Activated naive CD8-positive, alpha-beta T cell treated with anti-CD3 and anti-CD28 coated beads, Interleukin-2, amount 50 U/mL, for 24 hours (primary cell): ENCODE measurements around the gene USP4.
"Not testable (repeated sequence)": the region's sequence is repeated elsewhere in the genome, so short reads cannot be mapped to it uniquely, and the experiment has no call there.

Experiments used
- ATAC-seq: fragments of 150-1000 bp; cut with Tn5 transposase; one replicate; pipeline ENCODE4 v1.10.0; 2021
- DNase-seq: peaks from one replicate; pipeline ENCODE4 v3.0.0; 2021
- H3K27ac Mint-ChIP-seq: one replicate; pipeline ENCODE4 v1.8.0; 2021; ENCODE audit warnings: mild to moderate bottlenecking, mixed read lengths
- H3K27me3 Mint-ChIP-seq: one replicate; pipeline ENCODE4 v1.8.0; 2021; ENCODE audit warnings: mixed read lengths
- H3K36me3 Mint-ChIP-seq: one replicate; pipeline ENCODE4 v1.8.0; 2021; ENCODE audit warnings: low read depth, mixed read lengths
- H3K4me1 Mint-ChIP-seq: one replicate; pipeline ENCODE4 v1.8.0; 2021; ENCODE audit warnings: mixed read lengths
- H3K4me3 Mint-ChIP-seq: one replicate; pipeline ENCODE4 v1.8.0; 2021; ENCODE audit warnings: mild to moderate bottlenecking, moderate library complexity, mixed read lengths
- H3K9me3 Mint-ChIP-seq: one replicate; pipeline ENCODE4 v1.8.0; 2021; ENCODE audit warnings: mixed read lengths

USP4 gene

DNA sequence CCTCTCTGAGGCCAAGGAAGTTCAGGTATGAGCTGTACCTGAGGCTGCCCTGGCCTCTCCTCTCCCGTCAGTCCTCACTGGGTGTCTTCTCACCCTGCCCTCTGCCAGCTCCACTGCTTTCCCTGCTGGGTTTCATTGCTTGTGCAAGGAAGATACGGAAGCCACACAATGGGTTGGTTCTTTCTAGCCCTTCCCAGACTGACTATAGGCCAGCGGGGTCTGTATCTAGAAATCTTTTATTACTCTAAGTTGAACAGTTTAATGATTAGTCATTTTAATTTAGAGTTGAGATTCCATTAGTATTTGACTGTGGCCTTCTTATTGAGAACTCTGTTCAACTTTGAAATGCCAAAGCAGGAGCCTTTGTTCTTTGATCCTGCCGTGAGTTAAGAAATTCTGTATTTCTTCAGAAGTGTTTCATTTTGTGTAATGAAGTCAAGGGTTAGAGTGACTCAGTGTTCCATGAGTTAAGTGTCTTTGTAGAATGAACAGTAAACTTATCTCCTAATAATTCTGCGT, 79.0 kb downstream of the USP4 start:
- Mint-ChIP-seq H3K27me3 (no peaks in the 10 kb centered on the region), H3K27ac (no peak overlapping the region)
- no peak for DNase-seq

DNA sequence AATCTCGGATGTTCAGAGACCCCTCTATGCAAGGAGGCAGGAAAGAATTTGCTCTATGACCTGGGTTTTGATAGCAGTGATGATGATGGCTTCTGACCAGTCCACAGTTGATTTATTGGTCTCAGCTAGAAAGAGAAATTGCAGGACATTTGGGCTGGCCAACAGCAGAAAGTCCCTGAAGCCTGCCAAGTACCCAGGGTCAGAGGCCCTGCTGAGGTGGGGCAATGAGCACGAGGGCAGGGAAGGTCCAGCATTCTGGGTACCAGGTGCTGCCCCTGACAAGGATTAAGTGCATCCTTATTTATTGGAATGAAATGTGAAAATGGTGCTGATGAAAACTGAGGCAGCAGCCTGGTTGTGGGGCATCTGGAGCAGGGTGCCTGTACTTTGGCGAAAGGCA, 82.7 kb downstream of the USP4 start:
- Mint-ChIP-seq H3K4me1 (peaks cover 9% of the 10 kb centered on the region), H3K9me3 (no peaks in the 10 kb centered on the region), H3K36me3 (peaks cover 2% of the 10 kb centered on the region), H3K27ac (no peak overlapping the region), H3K4me3 (no peak overlapping the region), H3K27me3 (no peaks in the 10 kb centered on the region)
- DNase-seq (no peak), ATAC-seq (no peak)

More for the DNA sequence above, 79.0 kb downstream of the USP4 start:
- Mint-ChIP-seq H3K4me1 (peaks cover 9% of the 10 kb centered on the region), H3K9me3 (no peaks in the 10 kb centered on the region), H3K4me3 (no peak overlapping the region), H3K36me3 (peaks cover 2% of the 10 kb centered on the region)
- ATAC-seq, result peak; percentile 46

DNA sequence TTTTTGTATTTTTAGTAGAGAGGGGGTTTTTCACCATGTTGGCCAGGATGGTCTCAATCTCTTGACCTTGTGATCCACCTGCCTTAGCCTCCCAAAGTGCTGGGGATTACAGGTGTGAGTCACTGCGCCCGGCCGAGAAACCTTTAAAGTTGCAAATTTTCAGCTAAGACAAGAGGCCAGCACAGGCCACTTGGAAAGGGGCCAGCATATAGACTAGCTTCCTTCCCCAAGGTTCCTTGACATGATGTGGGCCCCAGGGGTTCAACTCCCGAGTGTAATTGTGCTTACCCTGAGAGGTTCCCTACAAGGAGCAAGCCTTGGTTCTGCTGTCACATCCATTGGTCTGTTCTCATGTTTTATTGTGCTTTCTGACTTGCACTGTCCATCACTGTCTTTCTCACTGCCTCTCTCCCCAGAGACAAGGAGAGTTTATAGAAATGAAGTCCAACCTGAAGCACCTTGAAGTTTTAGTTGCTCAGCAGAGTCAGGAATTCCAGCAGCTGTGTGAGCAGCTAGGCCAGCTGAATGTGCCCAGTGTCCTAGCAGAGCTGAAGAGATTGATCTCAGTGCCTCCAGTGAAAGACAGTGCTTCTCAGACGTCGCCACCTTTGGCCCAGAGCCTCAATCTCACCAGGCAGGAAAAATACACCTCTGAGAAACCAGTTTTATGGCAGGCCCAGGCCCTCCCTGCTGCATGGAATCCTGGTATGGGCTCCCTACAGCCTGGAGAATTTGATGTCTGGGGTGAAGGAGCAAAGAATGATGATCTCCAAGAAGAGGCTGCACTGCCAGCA, 83.9 kb downstream of the USP4 start:
- H3K4me3 Mint-ChIP-seq, result no peak overlapping the region
- H3K36me3 Mint-ChIP-seq, result no peaks in the 10 kb centered on the region
- DNase-seq, result no peak
- peaks cover 5% of the 10 kb centered on the region for H3K4me1 Mint-ChIP-seq
- H3K27ac Mint-ChIP-seq, result no peak overlapping the region
- H3K27me3 Mint-ChIP-seq, result no peaks in the 10 kb centered on the region
- ATAC-seq, result no peak
- no peaks in the 10 kb centered on the region for H3K9me3 Mint-ChIP-seq

DNA sequence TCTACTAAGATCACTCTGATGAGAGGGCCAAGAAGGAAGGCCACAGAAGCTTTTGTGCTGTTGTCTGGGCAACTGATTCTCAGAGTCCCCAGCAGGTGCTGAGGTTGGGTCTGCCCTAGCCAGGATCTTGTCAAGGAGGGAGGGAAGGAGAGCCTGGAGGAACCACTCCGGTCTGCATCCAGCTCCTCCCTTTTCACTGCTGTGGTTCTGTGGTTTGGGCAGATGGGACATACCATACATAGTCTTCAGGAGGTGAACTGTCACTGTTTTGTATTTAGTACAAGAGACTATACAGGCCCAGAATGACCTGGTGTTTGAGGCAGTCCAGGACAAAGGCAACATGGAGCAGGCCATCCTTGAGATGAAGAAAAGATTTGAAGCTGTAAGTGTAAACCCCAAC, 84.7 kb downstream of the USP4 start:
- ATAC-seq, result peak; percentile 43
- H3K9me3 Mint-ChIP-seq, result no peaks in the 10 kb centered on the region
- no peaks in the 10 kb centered on the region for H3K27me3 Mint-ChIP-seq
- H3K27ac Mint-ChIP-seq, result no peak overlapping the region
- no peak overlapping the region for H3K4me3 Mint-ChIP-seq
- no peaks in the 10 kb centered on the region for H3K4me1 Mint-ChIP-seq
- no peak for DNase-seq
- no peaks in the 10 kb centered on the region for H3K36me3 Mint-ChIP-seq

DNA sequence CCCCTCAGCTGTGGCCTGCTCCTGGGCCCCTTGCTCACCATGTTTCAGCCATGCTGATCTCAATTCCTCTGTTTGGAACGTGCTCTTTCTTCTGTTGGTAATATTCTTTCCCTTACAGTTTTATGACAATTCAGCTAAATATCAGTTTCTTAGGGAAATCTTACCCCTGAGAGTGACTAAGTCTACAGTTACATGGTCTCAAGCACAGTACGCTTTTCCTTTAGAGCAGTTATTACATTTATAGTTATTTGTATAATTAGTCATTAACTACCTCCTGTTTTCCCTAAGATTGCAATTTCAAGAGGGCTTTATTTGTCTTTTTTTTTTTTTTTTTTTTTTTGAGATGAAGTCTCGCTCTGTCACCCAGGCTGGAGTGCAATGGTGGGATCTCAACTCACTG, 86.3 kb downstream of the USP4 start:
- no peaks in the 10 kb centered on the region for H3K9me3 Mint-ChIP-seq
- H3K36me3 Mint-ChIP-seq, result no peaks in the 10 kb centered on the region
- DNase-seq (no peak), ATAC-seq (no peak)
- H3K27ac Mint-ChIP-seq, result no peak overlapping the region
- no peak overlapping the region for H3K4me3 Mint-ChIP-seq
- no peaks in the 10 kb centered on the region for H3K27me3 Mint-ChIP-seq
- H3K4me1 Mint-ChIP-seq, result no peaks in the 10 kb centered on the region

DNA sequence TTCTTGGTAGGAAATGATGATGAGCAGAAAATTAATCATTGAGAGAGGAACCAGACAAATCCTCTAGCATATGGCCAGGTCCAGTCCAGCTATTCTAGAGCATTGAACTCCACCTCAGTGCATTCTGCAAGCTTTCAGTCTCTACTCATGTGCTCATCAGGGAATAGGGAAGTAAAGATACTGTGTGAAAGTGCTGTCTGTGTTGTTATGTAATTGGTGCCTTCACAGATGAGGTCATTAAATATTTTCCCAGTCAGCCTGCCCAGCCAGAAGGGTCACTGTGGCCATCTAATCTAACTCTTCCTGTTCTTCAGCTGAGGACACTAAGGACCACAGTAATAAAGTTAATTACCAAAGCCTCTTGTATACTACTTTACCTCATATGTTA, 91.0 kb downstream of the USP4 start:
- ATAC-seq (no peak), DNase-seq (no peak)
- no peak overlapping the region for H3K4me3 Mint-ChIP-seq

DNA sequence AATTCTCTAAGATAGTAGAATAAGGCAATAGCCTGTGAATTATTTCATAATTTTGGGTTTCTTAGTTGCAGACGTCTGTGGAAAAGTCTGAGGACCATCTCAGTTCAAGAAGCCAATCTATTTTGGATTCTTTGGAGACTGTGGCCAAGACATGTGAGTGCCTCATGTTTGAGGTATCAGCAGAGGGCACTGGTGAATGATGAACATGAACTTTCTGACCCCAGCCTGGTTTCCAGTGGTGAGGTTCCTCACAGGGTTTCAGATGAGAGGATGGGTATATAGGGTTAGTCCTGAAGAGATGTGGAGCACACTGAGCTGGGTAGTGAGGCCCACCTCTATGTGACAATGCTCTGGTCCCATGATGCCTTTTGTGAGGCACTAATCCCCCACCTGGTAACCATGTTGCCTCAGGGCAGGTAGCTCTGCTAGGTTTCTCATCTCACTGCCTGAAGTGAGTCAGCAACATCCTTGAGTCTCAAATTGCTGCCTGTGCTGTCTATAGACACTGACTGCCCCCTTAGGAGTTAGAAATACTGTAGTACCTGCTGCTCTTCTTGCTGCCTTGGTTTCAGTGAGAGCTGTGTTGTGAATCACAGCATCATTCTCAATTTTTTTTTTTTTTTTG, 95.2 kb downstream of the USP4 start:
- ATAC-seq (no peak), DNase-seq (no peak)
- Mint-ChIP-seq H3K27ac (no peak overlapping the region), H3K4me1 (no peaks in the 10 kb centered on the region), H3K4me3 (no peak overlapping the region), H3K27me3 (peaks cover 2% of the 10 kb centered on the region), H3K36me3 (no peaks in the 10 kb centered on the region), H3K9me3 (no peaks in the 10 kb centered on the region)

More for the DNA sequence above, 91.0 kb downstream of the USP4 start:
- H3K9me3 Mint-ChIP-seq, result no peaks in the 10 kb centered on the region
- H3K27me3 Mint-ChIP-seq, result no peaks in the 10 kb centered on the region
- no peaks in the 10 kb centered on the region for H3K36me3 Mint-ChIP-seq
- no peaks in the 10 kb centered on the region for H3K4me1 Mint-ChIP-seq
- no peak overlapping the region for H3K27ac Mint-ChIP-seq

DNA sequence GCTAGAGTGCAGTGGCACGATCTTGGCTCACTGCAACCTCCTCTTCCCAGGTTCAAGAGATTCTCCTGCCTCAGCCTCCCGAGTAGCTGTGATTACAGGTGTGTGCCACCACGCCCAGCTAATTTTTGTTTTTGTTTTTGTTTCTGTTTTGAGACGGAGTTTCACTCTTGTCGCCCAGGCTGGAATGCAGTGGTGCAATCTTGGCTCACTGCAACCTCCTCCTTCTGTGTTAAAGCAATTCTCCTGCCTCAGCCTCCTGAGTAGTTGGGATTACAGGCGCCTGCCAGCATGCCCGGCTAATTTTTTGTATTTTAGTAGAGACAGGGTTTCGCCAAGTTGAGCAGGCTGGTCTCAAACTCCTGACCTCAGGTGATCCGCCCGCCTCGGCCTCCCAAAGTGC, 99.8 kb downstream of the USP4 start:
- not testable (repeated sequence) for H3K4me1 Mint-ChIP-seq, H3K27ac Mint-ChIP-seq, H3K9me3 Mint-ChIP-seq, H3K27me3 Mint-ChIP-seq, DNase-seq, ATAC-seq, H3K36me3 Mint-ChIP-seq, H3K4me3 Mint-ChIP-seq

DNA sequence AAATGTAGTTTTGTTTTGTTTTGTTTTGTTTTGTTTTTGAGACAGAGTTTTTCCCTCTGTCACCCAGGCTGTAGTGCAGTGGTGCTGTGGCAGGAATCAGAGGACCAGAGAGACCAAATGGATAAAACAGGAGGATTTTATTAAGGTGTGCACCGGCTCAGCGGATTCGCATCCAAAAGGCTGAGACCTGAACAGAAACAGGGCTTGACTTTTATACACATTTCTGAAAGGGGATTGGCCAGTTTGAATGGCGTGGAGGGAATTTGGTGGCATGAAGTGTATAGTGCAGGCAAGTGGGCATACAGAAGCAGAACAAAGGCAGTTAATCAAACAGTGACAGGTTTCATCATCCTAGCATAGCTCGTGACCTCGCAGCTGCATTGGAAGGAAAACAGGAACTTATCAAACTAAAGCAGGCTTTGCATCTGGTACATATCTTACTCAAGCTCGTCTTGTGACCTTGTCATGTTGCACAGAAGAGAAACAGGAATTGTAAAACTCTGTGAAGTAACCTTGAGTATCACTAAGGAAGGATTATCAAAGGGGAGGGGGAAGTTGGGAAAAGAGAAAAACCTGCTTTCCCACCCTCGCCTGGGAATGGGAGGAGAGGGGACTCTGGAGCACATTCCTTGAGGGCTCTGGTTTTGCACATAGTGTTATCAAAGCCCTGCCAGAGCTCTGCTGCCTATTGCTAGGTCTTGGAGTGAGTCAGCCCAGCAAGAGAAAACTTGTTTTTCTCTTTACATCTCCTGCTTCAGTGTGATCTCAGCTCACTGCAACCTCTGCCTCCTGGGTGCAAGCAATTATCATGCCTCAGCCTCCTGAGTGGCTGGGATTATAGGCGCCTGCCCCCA, 101.4 kb downstream of the USP4 start:
- peaks cover 6% of the 10 kb centered on the region for H3K27me3 Mint-ChIP-seq
- H3K9me3 Mint-ChIP-seq, result peaks cover 9% of the 10 kb centered on the region
- peak overlapping the region; percentile 42 for H3K27ac Mint-ChIP-seq
- no peak for DNase-seq
- ATAC-seq, result no peak
- H3K36me3 Mint-ChIP-seq, result peaks cover 2% of the 10 kb centered on the region
- peaks cover 6% of the 10 kb centered on the region for H3K4me1 Mint-ChIP-seq
- H3K4me3 Mint-ChIP-seq, result no peak overlapping the region

DNA sequence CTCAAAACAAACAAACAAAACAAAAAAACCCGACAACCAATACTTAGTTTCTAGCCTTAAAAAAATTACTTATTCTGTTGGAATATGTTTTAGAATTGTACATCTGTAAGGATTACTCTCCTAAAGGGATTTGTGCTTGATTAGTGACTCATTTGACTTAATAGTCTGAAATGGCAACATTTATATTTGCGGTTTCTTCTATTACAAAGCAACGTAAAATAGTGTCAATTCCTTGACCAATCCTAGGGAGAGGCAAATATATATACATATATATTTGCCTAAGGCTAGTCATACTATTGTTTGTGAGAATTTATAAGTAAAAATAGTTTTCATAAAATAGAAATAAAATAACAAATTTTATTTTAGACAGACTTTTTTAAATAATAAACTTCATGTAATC, 102.5 kb downstream of the USP4 start:
- ATAC-seq (no peak), DNase-seq (no peak)
- H3K9me3 Mint-ChIP-seq, result peaks cover 20% of the 10 kb centered on the region
- H3K27ac Mint-ChIP-seq, result no peak overlapping the region
- peaks cover 6% of the 10 kb centered on the region for H3K4me1 Mint-ChIP-seq
- H3K4me3 Mint-ChIP-seq, result no peak overlapping the region
- peaks cover 5% of the 10 kb centered on the region for H3K36me3 Mint-ChIP-seq
- H3K27me3 Mint-ChIP-seq, result peaks cover 6% of the 10 kb centered on the region

DNA sequence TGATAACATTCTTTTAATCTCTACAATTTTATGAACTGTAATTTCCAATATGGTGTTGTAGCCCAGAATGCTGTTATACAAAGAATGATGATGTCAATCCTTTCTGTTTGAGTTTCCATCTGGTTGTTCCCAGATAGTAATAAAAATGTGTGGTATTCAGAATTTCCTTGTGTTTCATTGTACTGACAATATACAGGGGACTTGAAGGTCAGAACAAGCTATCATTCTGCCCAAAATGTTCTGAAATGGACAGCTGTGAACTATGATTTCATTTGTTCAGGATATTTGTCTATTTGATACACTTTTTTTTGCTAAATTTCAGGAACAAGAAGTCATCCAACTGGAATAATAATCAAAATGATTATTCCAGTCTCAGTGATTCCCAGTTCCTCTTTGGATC, 103.6 kb downstream of the USP4 start:
- H3K9me3 Mint-ChIP-seq, result peaks cover 25% of the 10 kb centered on the region
- DNase-seq (no peak), ATAC-seq (no peak)
- H3K27me3 Mint-ChIP-seq, result peaks cover 5% of the 10 kb centered on the region
- H3K4me1 Mint-ChIP-seq, result peaks cover 6% of the 10 kb centered on the region
- H3K36me3 Mint-ChIP-seq, result peaks cover 5% of the 10 kb centered on the region
- H3K27ac Mint-ChIP-seq, result no peak overlapping the region
- no peak overlapping the region for H3K4me3 Mint-ChIP-seq

DNA sequence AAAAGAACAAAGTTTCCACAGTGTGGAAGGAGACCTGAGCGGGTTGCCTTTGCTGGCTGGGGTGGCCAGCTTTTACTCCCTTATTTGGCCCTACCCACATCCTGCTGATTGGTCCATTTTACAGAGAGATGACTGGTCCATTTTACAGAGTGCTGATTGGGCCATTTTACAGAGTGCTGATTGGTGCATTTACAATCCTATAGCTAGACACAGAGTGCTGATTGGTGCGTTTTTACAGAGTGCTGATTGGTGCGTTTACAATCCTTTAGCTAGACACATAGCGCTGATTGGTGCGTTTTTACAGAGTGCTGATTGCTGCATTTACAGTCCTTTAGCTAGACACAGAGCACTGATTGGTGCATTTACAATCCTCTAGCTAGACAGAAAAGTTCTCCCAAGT, 111.0 kb downstream of the USP4 start:
- not testable (repeated sequence) for DNase-seq, H3K4me1 Mint-ChIP-seq, H3K4me3 Mint-ChIP-seq, H3K27me3 Mint-ChIP-seq, ATAC-seq, H3K27ac Mint-ChIP-seq, H3K36me3 Mint-ChIP-seq
- peaks cover 56% of the 10 kb centered on the region for H3K9me3 Mint-ChIP-seq
